ENCODE results near the gene HDAC5.
"Not testable (repeated sequence)": the region's sequence is repeated elsewhere in the genome, so short reads cannot be mapped to it uniquely, and the experiment has no call there.

DNA sequence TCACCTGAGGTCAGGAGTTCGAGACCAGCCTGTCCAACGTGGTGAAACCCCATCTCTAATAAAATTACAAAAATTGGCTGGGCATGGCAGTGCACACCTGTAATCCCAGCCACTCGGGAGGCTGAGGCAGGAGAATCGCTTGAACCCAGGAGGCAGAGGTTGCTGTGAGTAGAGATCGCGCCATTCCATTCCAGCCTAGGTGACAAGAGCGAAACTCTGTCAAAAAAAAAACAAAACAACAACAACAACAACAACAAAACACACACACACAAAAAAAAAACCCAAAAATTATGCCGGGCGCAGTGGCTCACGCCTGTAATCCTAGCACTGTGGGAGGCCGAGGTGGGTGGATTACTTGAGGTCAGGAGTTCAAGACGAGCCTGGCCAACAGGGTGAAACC lies 7.9 kb upstream of the HDAC5 start:
- not testable (repeated sequence) for TF ChIP-seq POLR2A (IDR thresholded peaks at IDR 0.05)
- TF ChIP-seq, protein P1, sequence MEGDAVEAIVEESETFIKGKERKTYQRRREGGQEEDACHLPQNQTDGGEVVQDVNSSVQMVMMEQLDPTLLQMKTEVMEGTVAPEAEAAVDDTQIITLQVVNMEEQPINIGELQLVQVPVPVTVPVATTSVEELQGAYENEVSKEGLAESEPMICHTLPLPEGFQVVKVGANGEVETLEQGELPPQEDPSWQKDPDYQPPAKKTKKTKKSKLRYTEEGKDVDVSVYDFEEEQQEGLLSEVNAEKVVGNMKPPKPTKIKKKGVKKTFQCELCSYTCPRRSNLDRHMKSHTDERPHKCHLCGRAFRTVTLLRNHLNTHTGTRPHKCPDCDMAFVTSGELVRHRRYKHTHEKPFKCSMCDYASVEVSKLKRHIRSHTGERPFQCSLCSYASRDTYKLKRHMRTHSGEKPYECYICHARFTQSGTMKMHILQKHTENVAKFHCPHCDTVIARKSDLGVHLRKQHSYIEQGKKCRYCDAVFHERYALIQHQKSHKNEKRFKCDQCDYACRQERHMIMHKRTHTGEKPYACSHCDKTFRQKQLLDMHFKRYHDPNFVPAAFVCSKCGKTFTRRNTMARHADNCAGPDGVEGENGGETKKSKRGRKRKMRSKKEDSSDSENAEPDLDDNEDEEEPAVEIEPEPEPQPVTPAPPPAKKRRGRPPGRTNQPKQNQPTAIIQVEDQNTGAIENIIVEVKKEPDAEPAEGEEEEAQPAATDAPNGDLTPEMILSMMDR (IDR thresholded peaks at IDR 0.05) = not testable (repeated sequence)

Data from adrenal gland (tissue), 5 donors.